IPS DF 6.9 (cell line): Measurements from ENCODE around the gene HSPB7.
"Not testable (repeated sequence)": the region's sequence is repeated elsewhere in the genome, so short reads cannot be mapped to it uniquely, and the experiment has no call there.

Source experiments
- DNase-seq: peaks from one replicate; pipeline ENCODE4 v3.0.0-alpha.2; 2013; ENCODE audit warnings: low read depth, low spot score
- H3K27ac ChIP-seq: one replicate; pipeline ENCODE4 v1.5.1; 2013; ENCODE audit warnings: low read length, control low read depth
- H3K27me3 ChIP-seq: 2 replicates; pipeline ENCODE4 v1.6.1; 2013; ENCODE audit warnings: mild to moderate bottlenecking, low read length; ENCODE audit not compliant: control insufficient read depth, insufficient read depth
- H3K36me3 ChIP-seq: 2 replicates; pipeline ENCODE4 v1.6.1; 2013; ENCODE audit warnings: low read length; ENCODE audit not compliant: control insufficient read depth, insufficient read depth
- H3K4me1 ChIP-seq: 2 replicates; pipeline ENCODE4 v1.6.1; 2013; ENCODE audit warnings: low read length; ENCODE audit not compliant: control insufficient read depth, insufficient read depth
- H3K4me3 ChIP-seq: 2 replicates; pipeline ENCODE4 v1.5.1; 2013; ENCODE audit warnings: mild to moderate bottlenecking, low read length
- H3K9me3 ChIP-seq: 2 replicates; pipeline ENCODE4 v1.6.1; 2013; ENCODE audit warnings: low read length, inconsistent platforms; ENCODE audit not compliant: control insufficient read depth, insufficient read depth
- WGBS: extraction: QIAGEN DNeasy Blood & Tissue Kit; methylation state at CpG from one replicate; pipeline ENCODE4 v1.1.7; 2013; ENCODE audit warnings: mixed read lengths, missing lambda C conversion rate; ENCODE audit not compliant: insufficient read length, insufficient coverage; 5-methylcytosine and 5-hydroxymethylcytosine counted together

The HSPB7 gene

DNA sequence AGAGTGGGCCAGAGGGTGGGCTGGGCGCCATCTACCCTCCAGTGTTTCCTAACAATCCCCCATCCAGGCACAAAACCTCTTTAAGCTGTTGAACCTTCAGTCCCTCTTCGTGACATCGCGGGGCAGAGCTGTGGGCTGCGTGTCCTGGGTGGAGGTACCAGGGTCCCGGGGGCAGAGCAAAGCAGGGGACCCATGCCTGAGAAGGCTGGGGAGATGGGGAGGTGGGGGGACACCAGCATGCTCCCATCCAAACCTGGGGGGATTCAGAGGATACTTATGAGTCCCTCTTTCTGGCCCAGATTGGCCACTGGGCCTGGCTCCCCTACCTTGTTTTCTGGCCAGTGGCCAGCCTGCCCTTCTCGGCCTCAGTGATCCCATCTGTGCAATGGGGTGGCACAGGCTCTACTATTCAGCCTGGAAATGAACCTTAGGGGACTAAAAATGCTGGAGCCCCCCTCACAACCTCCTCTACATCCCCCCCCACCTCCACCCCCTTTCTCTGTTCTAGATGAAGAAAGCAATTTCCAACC, 15.3 kb upstream of the HSPB7 start:
- H3K4me3 ChIP-seq, H3K4me1 ChIP-seq, H3K27ac ChIP-seq, DNase-seq, H3K36me3 ChIP-seq, H3K27me3 ChIP-seq, H3K9me3 ChIP-seq: not testable (repeated sequence)
- no CpG with 5 or more reads among the region's 7 CpGs for WGBS

DNA sequence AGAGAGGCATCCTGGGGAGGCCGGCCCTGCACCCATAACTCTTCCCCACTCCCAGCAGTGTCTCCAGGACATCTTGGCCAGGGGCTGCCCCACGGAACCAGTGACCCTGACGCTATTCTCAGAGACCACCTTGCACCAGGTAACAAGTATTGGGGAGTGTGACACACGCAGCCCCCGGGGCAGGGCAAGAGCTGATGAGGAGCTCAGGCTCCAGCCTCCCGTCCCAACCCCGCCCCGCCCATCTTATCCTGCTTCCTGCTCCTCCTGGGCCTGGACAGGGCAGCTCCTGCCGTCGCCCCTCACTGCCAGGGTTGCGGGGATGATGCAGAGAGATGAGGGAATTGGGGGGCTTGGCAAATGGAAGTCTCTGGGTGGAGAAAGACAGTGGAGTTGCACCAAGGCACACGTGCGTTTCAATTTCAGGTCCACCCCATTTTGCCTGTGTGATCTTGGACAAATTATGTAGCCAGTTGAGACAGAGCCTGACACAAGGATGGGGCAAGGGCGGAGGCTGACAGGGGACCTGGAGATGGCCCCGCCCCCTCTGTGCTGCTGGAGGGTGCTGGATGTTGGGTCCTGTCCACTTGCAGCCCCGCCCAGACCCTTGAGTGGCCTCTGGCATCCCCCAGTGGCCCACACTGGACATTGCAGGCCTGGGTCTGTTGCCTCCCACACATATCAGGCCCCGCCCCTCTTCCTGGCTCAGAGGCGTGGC, 14.7 kb upstream of the HSPB7 start:
- WGBS, result no CpG with 5 or more reads among the region's 18 CpGs
- no peak overlapping the region for H3K27ac ChIP-seq
- peak; percentile 89 for DNase-seq
- H3K4me3 ChIP-seq, result no peak overlapping the region
- H3K36me3 ChIP-seq, result no peaks in the 10 kb centered on the region
- no peaks in the 10 kb centered on the region for H3K27me3 ChIP-seq
- no peaks in the 10 kb centered on the region for H3K9me3 ChIP-seq
- H3K4me1 ChIP-seq, result peaks cover 9% of the 10 kb centered on the region

DNA sequence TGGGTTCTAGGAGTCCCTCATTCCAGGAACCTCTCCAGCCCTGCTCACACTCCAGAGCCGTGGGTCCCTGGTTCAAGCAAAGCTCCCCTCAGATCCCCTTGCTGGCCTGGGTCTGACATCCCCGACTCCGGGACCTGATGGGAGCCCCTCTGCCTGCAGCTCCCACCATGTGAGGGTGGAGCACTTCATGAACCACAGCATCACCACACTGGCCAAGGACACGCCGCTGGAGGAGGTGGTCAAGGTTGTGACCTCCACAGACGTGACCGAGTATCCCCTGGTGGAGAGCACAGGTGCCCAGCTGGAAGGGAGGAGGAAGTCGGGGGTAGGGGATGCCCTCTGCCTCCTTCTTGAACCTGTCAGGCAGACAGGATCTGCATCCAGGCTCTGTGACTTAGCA, 13.7 kb upstream of the HSPB7 start:
- DNase-seq, result no peak
- WGBS, result no CpG with 5 or more reads among the region's 8 CpGs
- H3K4me3 ChIP-seq, result no peak overlapping the region
- no peaks in the 10 kb centered on the region for H3K36me3 ChIP-seq
- no peak overlapping the region for H3K27ac ChIP-seq
- no peaks in the 10 kb centered on the region for H3K9me3 ChIP-seq
- peaks cover 11% of the 10 kb centered on the region for H3K4me1 ChIP-seq
- no peaks in the 10 kb centered on the region for H3K27me3 ChIP-seq

DNA sequence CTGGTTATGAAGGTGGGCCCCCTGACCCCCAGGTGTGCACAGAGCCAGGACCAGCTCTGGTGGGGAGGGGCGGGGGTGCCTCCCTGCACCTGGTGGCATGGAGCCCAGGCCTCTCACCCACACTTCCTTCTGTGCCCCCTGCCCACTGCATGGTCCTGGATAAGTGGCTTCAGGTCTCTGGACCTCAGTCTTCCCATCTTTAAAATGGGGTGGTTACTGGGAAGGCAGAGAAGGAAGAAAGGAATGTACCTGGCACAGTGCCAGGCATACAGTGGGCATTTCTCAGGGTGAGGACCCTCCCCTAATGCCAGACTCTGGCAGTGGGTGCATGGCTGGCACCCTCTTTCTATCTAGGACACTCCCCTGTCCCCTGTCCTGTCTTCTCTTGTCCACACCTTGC, 11.4 kb upstream of the HSPB7 start:
- no peaks in the 10 kb centered on the region for H3K9me3 ChIP-seq
- H3K36me3 ChIP-seq, result no peaks in the 10 kb centered on the region; the same call in 1 of the 2 replicates
- DNase-seq, result no peak
- H3K4me1 ChIP-seq, result peaks cover 14% of the 10 kb centered on the region
- no peaks in the 10 kb centered on the region for H3K27me3 ChIP-seq
- no peak overlapping the region for H3K27ac ChIP-seq
- WGBS, result no CpG with 5 or more reads among the region's 1 CpG
- H3K4me3 ChIP-seq, result no peak overlapping the region

DNA sequence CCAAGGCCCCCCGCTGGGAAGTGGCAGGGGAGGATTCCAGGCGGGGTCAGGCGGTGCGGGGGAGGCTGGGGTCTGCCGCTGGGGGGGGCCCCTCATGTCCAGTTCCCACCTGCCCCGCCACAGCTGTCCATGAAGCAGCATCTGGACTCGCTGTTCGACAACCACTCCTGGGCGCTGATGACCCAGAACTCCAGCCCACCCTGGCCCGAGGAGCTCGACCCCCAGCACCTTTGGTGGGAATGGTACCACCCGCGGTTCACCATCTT, 11.1 kb upstream of the HSPB7 start:
- no CpG with 5 or more reads among the region's 13 CpGs for WGBS
- not testable (repeated sequence) for DNase-seq, H3K36me3 ChIP-seq, H3K9me3 ChIP-seq, H3K4me3 ChIP-seq, H3K27me3 ChIP-seq, H3K27ac ChIP-seq
- H3K4me1 ChIP-seq, result peaks cover 14% of the 10 kb centered on the region

GRCh38 chr1:16028237-16029002, 10.6 kb upstream of the HSPB7 start:
- Histone ChIP-seq H3K27ac (no peak overlapping the region), H3K9me3 (no peaks in the 10 kb centered on the region), H3K4me3 (no peak overlapping the region), H3K27me3 (no peaks in the 10 kb centered on the region), H3K36me3 (no peaks in the 10 kb centered on the region; the same call in 1 of the 2 replicates), H3K4me1 (peaks cover 14% of the 10 kb centered on the region)
- no peak for DNase-seq
- WGBS, result no CpG with 5 or more reads among the region's 19 CpGs

DNA sequence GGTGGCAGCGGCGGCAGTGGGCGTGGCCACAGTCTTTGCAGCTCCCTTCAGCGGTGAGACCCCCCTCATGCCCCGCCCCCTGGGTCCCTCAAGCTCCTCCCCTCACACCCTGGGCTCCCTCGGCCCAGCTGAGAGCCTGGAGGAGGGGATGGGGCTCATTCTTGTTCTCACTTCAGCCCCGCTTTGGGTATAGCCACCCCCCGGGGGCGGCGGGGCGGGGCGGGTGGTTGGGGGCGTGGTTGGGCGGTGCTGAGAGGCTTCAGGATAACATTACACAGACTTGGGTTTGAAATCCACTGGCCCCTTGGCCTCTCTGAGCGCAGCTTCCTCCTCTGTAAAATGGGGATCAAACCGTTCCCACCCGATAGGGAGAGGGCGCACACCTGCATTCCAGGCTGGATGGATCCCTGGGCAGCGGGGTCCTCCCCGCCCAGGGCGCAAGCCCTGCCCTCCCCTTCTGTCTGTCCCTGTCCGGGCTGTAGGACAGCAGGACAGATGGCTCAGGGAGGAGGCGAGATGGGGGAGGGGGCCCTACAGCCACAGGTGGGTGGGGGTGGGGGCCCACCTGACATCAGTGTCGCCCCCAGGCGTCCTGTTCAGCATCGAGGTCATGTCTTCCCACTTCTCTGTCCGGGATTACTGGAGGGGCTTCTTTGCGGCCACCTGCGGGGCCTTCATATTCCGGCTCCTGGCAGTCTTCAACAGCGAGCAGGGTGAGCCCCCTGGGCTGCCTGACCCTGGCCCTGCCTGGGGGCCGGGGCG, 9.1 kb upstream of the HSPB7 start:
- Histone ChIP-seq H3K36me3 (no peaks in the 10 kb centered on the region; the same call in 1 of the 2 replicates), H3K4me3 (peak overlapping the region; percentile 36; the same call in 1 of the 2 replicates), H3K4me1 (peaks cover 10% of the 10 kb centered on the region), H3K27me3 (no peaks in the 10 kb centered on the region), H3K27ac (no peak overlapping the region), H3K9me3 (no peaks in the 10 kb centered on the region)
- no peak for DNase-seq
- no CpG with 5 or more reads among the region's 33 CpGs for WGBS

- not testable (repeated sequence) for H3K9me3 ChIP-seq, H3K27me3 ChIP-seq, H3K27ac ChIP-seq, H3K36me3 ChIP-seq, DNase-seq
- peaks cover 10% of the 10 kb centered on the region for H3K4me1 ChIP-seq
- peak overlapping the region; percentile 45; the same call in 1 of the 2 replicates for H3K4me3 ChIP-seq
- no CpG with 5 or more reads among the region's 10 CpGs for WGBS
Observed at GRCh38 chr1:16026302-16026701, 8.5 kb upstream of the HSPB7 start.

DNA sequence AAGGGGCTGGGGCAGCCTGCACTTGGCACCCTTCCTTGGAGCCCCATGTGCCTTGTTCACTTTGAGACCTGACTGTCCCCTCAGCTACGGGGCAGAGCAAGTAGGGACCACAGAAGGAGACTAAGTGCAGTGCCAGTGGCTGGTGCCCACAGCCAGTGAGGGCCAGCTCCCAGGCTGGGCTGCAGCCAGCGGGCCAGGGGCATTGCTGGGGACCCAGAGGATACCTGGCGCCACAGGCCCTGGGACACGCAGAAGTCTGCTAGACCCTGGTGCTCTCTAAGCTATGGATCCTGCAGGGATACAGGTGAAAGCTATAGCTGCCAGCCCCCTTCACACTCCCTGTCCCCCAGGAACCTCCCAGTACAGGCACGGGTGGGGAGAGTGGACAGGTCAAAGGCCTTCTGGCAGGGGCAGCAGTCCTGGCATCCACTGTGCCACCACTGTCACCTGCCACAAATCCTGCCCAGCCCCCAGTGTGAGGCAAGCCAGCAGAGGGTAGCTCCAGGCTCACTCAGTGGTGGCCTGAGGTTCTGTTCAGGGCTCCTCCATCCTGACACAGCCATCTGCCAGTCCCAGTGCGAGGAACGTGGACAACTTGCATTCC, 5.3 kb upstream of the HSPB7 start:
- WGBS, result no CpG with 5 or more reads among the region's 7 CpGs
- no peak overlapping the region for H3K4me3 ChIP-seq
- no peaks in the 10 kb centered on the region for H3K27me3 ChIP-seq
- H3K4me1 ChIP-seq, result peaks cover 8% of the 10 kb centered on the region
- DNase-seq, result no peak
- H3K27ac ChIP-seq, result no peak overlapping the region
- no peaks in the 10 kb centered on the region for H3K9me3 ChIP-seq
- no peaks in the 10 kb centered on the region; the same call in 1 of the 2 replicates for H3K36me3 ChIP-seq

DNA sequence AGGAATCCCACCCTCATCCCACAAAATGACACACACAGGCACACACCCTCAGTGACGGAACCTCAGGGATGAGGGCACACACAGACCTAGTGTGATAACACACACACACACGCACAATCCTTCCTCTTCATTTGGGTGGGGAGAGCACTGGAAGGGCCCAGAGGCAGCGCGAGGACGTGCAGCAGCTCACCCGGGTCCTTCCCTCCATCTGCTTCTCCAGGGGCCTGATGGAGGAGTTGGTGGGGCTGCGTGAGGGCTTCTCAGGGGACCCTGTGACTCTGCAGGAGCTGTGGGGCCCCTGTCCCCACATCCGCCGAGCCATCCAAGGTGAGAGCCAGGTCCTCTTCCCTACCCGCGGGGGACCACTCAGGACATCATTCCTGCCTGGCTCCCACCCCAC, 4.5 kb upstream of the HSPB7 start:
- Histone ChIP-seq H3K27me3 (no peaks in the 10 kb centered on the region), H3K4me1 (peaks cover 5% of the 10 kb centered on the region)

More for the DNA sequence above, 4.5 kb upstream of the HSPB7 start:
- no peaks in the 10 kb centered on the region for H3K9me3 ChIP-seq
- H3K4me3 ChIP-seq, result no peak overlapping the region
- no peak for DNase-seq
- no peaks in the 10 kb centered on the region; the same call in 1 of the 2 replicates for H3K36me3 ChIP-seq
- no CpG with 5 or more reads among the region's 11 CpGs for WGBS
- no peak overlapping the region for H3K27ac ChIP-seq
